Endodermal cell (in vitro differentiated cells): Measurements from ENCODE around the gene TMEM18. TPM values are rescaled to one million over a fixed set of nuclear protein-coding genes. Genes with fewer than 3 reads are reported as not detected.
"Not testable (repeated sequence)": the region's sequence is repeated elsewhere in the genome, so short reads cannot be mapped to it uniquely, and the experiment has no call there.

Source experiments
- DNase-seq: peaks from one replicate; pipeline ENCODE4 v3.0.0-alpha.2; 2017
- H3K27ac ChIP-seq: 2 replicates; pipeline ENCODE4 v1.5.1; 2013; ENCODE audit warnings: mild to moderate bottlenecking, low read depth, low read length, moderate library complexity
- H3K27me3 ChIP-seq: 2 replicates; pipeline ENCODE4 v1.6.1; 2013; ENCODE audit warnings: mild to moderate bottlenecking, low read length, moderate library complexity; ENCODE audit not compliant: insufficient read depth, control insufficient read depth, poor library complexity, severe bottlenecking
- H3K36me3 ChIP-seq: 2 replicates; pipeline ENCODE4 v1.7.0; 2013; ENCODE audit warnings: mild to moderate bottlenecking, low read length, moderate library complexity; ENCODE audit not compliant: control insufficient read depth, insufficient read depth
- H3K4me1 ChIP-seq: one replicate; pipeline ENCODE4 v1.7.0; 2013; ENCODE audit warnings: low read length; ENCODE audit not compliant: control insufficient read depth, insufficient read depth
- H3K4me3 ChIP-seq: 2 replicates; pipeline ENCODE4 v1.5.1; 2013; ENCODE audit warnings: mild to moderate bottlenecking, low read length, moderate library complexity
- H3K9ac ChIP-seq: 2 replicates; pipeline ENCODE4 v1.6.1; 2013; ENCODE audit warnings: mild to moderate bottlenecking, low read length, moderate library complexity; ENCODE audit not compliant: poor library complexity, severe bottlenecking; ENCODE audit errors: extremely low read depth
- H3K9me3 ChIP-seq: 2 replicates; pipeline ENCODE4 v1.6.1; 2013; ENCODE audit warnings: mild to moderate bottlenecking, low read length, moderate library complexity; ENCODE audit not compliant: control insufficient read depth
- H3K27ac Mint-ChIP-seq: 2 replicates; pipeline ENCODE4 v1.8.0; 2020; ENCODE audit warnings: mixed read lengths
- H3K27me3 Mint-ChIP-seq: 2 replicates; pipeline ENCODE4 v1.8.0; 2021; ENCODE audit warnings: mild to moderate bottlenecking, mixed read lengths; ENCODE audit not compliant: insufficient read depth
- H3K36me3 Mint-ChIP-seq: 2 replicates; pipeline ENCODE4 v1.8.0; 2020; ENCODE audit warnings: low read depth, mixed read lengths
- H3K4me1 Mint-ChIP-seq: 2 replicates; pipeline ENCODE4 v1.8.0; 2020; ENCODE audit warnings: mixed read lengths
- H3K4me3 Mint-ChIP-seq: 2 replicates; pipeline ENCODE4 v1.8.0; 2020; ENCODE audit warnings: mild to moderate bottlenecking, moderate library complexity, mixed read lengths
- H3K9me3 Mint-ChIP-seq: 2 replicates; pipeline ENCODE4 v1.8.0; 2020; ENCODE audit warnings: mild to moderate bottlenecking, mixed read lengths
- WGBS, 2 experiments: methylation state at CpG; one replicate each; pipeline versions ENCODE4 v1.1.5 to v1.1.7; 2013; ENCODE audit warnings: missing lambda C conversion rate in 2 of 2, mixed read lengths in 1 of 2; ENCODE audit not compliant: insufficient coverage in 1 of 2, insufficient read length in 1 of 2; 5-methylcytosine and 5-hydroxymethylcytosine counted together
- total RNA-seq, 2 donors: library from RNA; stranded (reverse); fragmentation: NEBNext Ultra II Directional in 1 of 2; extraction: Animal tissue kit (Norgen Biotek cat#: 25700) in 1 of 2; gene quantifications; 2 replicates in 1 of 2; 3 replicates in 1 of 2; pipeline ENCODE4 v1.2.1, GENCODE V29; 2021
- TF ChIP-seq, protein P1 (sequence below): fragments of 200-600 bp; sonication (generic); conservative IDR thresholded peaks from 2 replicates; pipeline ENCODE4 v1.5.0; 2021; ENCODE audit warnings: antibody characterized with exemption, mild to moderate bottlenecking

TMEM18 gene
- total RNA-seq, 2 donors from 2014 or later = 19.9 to 20.1 TPM

DNA sequence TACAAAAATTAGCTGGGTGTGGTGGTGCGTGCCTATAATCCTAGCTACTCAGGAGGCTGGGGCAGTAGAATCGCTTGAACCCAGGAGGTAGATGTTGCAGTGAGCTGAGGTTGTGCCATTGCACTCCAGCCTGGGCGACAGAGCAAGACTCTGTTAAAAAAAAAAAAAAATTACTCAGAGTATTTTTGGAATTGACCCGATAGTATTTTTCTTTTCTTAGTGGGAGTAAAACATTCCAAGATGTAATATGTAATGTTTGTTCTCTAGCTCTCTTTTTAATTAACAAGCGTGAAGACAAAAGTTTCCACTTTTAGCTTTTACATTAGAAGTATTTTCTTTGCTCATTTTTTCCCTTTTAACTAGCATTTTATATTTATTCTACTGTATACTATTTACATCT lies 12.0 kb upstream of the TMEM18 start:
- Histone ChIP-seq H3K36me3 (no peaks in the 10 kb centered on the region), H3K9ac (no peak overlapping the region), H3K9me3 (peaks cover 16% of the 10 kb centered on the region), H3K27me3 (no peaks in the 10 kb centered on the region), H3K27ac (no peak overlapping the region), H3K4me3 (no peak overlapping the region), H3K4me1 (no peaks in the 10 kb centered on the region)
- Mint-ChIP-seq H3K27me3 (peaks cover 2% of the 10 kb centered on the region), H3K4me1 (no peaks in the 10 kb centered on the region), H3K9me3 (peaks cover 27% of the 10 kb centered on the region), H3K4me3 (no peak overlapping the region), H3K27ac (no peak overlapping the region), H3K36me3 (peaks cover 27% of the 10 kb centered on the region)
- WGBS, 2 experiments = 90% methylated on average over 4 of the region's 5 CpGs; no CpG with 5 or more reads in 1 of the 2 experiments
- TF ChIP-seq, protein P1, sequence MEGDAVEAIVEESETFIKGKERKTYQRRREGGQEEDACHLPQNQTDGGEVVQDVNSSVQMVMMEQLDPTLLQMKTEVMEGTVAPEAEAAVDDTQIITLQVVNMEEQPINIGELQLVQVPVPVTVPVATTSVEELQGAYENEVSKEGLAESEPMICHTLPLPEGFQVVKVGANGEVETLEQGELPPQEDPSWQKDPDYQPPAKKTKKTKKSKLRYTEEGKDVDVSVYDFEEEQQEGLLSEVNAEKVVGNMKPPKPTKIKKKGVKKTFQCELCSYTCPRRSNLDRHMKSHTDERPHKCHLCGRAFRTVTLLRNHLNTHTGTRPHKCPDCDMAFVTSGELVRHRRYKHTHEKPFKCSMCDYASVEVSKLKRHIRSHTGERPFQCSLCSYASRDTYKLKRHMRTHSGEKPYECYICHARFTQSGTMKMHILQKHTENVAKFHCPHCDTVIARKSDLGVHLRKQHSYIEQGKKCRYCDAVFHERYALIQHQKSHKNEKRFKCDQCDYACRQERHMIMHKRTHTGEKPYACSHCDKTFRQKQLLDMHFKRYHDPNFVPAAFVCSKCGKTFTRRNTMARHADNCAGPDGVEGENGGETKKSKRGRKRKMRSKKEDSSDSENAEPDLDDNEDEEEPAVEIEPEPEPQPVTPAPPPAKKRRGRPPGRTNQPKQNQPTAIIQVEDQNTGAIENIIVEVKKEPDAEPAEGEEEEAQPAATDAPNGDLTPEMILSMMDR = no peak
- no peak for DNase-seq

DNA sequence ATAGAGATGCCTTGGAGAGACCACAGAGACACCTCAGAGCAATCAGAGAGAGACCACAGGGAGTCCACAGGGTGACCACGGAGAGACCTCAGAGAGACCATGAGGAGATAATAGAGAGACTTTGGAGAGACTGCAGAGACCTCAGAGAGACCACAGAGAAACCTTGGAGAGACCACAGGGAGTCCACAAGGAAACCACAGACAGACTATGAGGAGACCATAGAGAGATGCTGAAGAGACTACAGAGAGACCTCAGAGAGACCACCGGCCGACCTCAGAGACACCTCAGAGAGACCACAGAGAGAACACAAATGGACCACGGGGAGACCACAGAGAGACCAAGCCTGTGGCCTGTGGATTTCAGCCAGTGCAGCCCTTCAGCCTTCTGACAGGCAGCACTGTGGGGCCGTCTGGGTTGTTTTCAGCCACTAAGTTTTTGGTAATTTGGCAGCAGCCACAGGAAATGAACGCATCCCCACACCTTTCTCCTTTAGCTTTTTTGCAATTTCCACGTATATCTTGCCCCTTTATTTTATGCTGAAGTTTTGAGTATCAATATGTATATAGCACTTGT lies 11.4 kb upstream of the TMEM18 start:
- Mint-ChIP-seq H3K4me1 (no peaks in the 10 kb centered on the region), H3K9me3 (peaks cover 32% of the 10 kb centered on the region), H3K4me3 (no peak overlapping the region), H3K27ac (no peak overlapping the region), H3K36me3 (peaks cover 34% of the 10 kb centered on the region), H3K27me3 (peaks cover 2% of the 10 kb centered on the region)
- DNase-seq = no peak
- no peaks in the 10 kb centered on the region for H3K36me3 ChIP-seq
- TF ChIP-seq, protein P1 = no peak
- 90 to 94% methylated on average over 4 to 7 of the region's 7 CpGs for WGBS, 2 experiments
- H3K27me3 ChIP-seq = no peaks in the 10 kb centered on the region
- peaks cover 17% of the 10 kb centered on the region for H3K9me3 ChIP-seq
- H3K4me3 ChIP-seq = no peak overlapping the region
- H3K9ac ChIP-seq = no peak overlapping the region
- H3K4me1 ChIP-seq = no peaks in the 10 kb centered on the region
- no peak overlapping the region for H3K27ac ChIP-seq

DNA sequence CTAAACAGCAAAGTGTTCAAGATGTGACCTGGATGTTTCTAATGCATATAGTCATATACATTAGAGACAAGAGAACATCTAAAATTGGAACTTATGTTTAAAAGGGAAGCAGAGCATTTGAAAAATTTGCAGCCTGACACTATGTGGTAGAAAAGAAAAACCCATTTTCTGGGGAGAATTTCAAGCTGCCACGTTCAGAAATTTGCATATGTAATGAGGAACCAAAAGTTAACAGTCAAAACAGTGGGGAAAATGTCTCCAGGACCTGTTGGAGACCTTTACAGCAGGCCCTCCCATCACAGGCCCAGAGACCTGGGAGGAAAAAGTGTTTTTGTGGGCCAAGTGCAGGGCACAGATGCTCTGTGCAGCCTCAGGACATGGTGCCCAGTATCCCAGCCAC lies 8.2 kb upstream of the TMEM18 start:
- no peak overlapping the region for H3K27ac Mint-ChIP-seq
- no peak overlapping the region for H3K4me3 ChIP-seq
- TF ChIP-seq, protein P1 = no peak
- H3K4me1 ChIP-seq = no peaks in the 10 kb centered on the region
- no peak overlapping the region for H3K9ac ChIP-seq
- H3K9me3 ChIP-seq = peaks cover 17% of the 10 kb centered on the region
- H3K27me3 ChIP-seq = no peaks in the 10 kb centered on the region
- DNase-seq = no peak
- peaks cover 2% of the 10 kb centered on the region for H3K27me3 Mint-ChIP-seq
- WGBS, 2 experiments = 77 to 81% methylated on average over 1 of the region's 1 CpG
- no peak overlapping the region for H3K27ac ChIP-seq
- no peaks in the 10 kb centered on the region for H3K36me3 ChIP-seq
- H3K4me1 Mint-ChIP-seq = no peaks in the 10 kb centered on the region
- no peak overlapping the region for H3K4me3 Mint-ChIP-seq
- H3K9me3 Mint-ChIP-seq = peaks cover 33% of the 10 kb centered on the region
- H3K36me3 Mint-ChIP-seq = peaks cover 59% of the 10 kb centered on the region

DNA sequence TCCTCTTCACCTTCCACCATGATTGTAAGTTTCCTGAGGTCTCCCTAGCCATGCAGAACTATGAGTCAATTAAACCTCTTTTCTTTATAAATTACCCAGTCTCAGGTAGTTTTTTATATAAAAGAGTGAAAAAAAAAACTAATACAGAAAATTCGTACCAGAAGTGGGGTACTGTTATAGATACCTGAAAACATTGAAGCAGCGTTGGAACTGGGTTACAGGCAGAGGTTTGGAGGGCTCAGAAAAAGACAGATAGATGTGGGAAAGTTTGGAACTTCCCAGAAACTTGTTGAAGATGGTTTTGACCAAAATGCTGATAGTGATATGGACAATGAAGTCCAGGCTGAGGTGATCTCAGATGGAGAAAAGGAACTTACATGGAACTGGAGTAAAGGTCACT lies 7.7 kb upstream of the TMEM18 start:
- not testable (repeated sequence) for H3K27ac ChIP-seq, H3K4me3 Mint-ChIP-seq, H3K9ac ChIP-seq, DNase-seq, H3K27ac Mint-ChIP-seq, H3K36me3 ChIP-seq, H3K27me3 Mint-ChIP-seq, H3K4me1 ChIP-seq, H3K4me3 ChIP-seq, H3K27me3 ChIP-seq, H3K4me1 Mint-ChIP-seq
- H3K9me3 ChIP-seq = peaks cover 17% of the 10 kb centered on the region
- WGBS, 2 experiments = 87 to 95% methylated on average over 2 of the region's 2 CpGs
- H3K9me3 Mint-ChIP-seq = peaks cover 33% of the 10 kb centered on the region
- H3K36me3 Mint-ChIP-seq = peaks cover 59% of the 10 kb centered on the region
